CD4-positive, alpha-beta T cell treated with Interleukin-15 for 1 hour (primary cell): ENCODE measurements around the gene TENT5A.
"Not testable (repeated sequence)": the region's sequence is repeated elsewhere in the genome, so short reads cannot be mapped to it uniquely, and the experiment has no call there.

Experiments
- DNase-seq: peaks from one replicate; pipeline ENCODE4 v3.0.0-alpha.2; 2020

Gene TENT5A

GRCh38 chr6:81752084-81752920, at the start of gene TENT5A:
TSS of gene TENT5A (minus strand) at chr6:81752681. CDS start at chr6:81752141, 540 bp downstream.
- DNase-seq: peak; percentile 90

GRCh38 chr6:81801489-81801888, 49.0 kb upstream of the TENT5A start:
- no peak for DNase-seq

GRCh38 chr6:81800666-81801065, 48.2 kb upstream of the TENT5A start:
- no peak for DNase-seq

DNA sequence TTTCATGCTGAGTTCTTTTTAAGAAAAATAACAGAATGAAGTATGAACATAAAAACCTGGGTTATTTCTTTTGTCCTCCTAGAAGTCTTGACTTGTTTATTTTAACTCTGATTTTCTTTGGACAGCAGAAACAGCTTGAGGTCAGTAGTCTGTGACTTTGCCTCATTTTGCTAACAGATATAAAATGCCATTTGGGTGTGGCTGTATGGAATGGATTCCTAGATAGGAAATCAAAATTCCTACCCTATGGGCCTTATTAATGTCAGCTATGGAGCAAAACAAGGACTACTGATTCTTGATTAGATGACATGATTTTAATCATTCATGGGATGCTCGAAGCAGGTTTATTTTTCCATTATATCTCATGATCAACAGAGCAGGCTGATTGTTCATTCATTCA, 46.8 kb upstream of the TENT5A start:
- no peak for DNase-seq

DNA sequence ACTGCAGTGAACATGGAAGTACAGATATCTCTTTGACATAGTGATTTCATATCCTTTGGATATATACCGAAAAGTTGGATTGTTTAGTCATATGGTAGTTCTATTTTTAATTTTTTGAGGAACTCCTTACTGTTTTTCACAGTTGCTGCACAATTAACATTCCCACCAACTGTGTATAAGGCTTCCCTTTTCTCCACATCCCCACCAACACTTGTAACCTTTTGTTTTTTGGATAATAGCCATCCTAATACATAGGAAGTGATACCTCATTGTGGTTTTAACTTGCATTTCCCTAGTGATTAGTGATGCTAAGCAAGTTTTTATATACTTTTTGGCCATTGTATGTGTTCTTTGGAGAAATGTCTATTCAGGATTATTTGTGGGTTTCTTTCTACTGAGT, 45.1 kb upstream of the TENT5A start:
- DNase-seq: no peak

DNA sequence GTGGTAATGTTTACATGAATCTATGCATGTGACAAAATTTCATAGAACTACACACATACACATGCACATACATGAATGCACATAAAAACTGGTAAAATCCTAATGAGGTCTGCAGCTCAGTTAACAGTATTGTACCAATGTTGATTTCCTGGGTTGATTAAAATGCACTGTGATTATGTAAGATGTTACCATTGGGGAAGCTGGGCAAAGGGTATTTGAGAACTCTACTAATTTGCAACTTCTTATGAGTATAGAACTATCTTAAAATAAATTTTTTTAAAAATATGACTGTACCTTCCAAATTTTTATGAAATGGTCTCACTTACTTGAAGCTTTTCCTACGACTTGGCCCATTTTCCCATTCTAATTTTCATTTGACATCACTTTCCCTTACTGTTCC, 43.4 kb upstream of the TENT5A start:
- DNase-seq: no peak

- no peak for DNase-seq
Measured at GRCh38 chr6:81793821-81794475, 41.5 kb upstream of the TENT5A start.

GRCh38 chr6:81792826-81793225, 40.3 kb upstream of the TENT5A start:
- no peak for DNase-seq

DNA sequence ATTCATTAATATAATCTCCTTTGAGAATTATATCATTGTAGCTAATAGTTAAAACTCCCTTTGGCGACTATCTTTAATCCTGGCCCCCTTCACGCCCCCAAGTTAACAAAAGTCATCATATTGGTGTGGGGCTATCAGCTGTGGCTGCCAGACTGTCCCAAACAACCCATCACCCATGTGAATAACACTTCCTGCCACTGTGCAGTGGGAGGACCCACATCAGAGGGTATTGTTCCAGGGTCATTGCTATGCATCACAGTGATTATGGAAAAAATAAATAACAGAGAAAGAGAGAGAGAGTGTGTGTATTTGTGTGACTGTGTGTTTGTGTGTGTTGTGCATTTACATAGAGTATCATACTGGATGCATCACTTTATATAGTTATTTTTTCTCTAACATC, 39.3 kb upstream of the TENT5A start:
- no peak for DNase-seq

DNA sequence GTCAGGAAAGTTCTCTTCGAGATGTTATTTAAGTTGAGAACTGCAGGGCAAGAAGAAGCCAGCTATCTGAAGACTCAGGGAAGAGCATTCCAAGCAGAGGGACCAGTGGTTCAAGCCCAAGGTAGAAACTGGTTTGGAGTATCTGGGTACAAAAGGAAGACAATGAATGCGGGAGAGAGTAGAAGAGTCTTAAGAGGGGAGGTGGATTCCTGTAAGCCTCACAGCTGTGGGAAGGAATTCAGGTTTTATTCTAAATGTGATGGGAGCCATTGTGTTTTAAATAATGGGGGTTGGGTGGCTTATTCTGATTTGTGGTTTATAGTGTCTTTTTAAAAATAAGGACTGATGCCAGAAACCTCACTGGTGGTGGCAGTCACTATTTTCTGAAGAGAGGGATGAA, 37.6 kb upstream of the TENT5A start:
- no peak for DNase-seq

- no peak for DNase-seq
Measured at GRCh38 chr6:81789291-81789690, 36.8 kb upstream of the TENT5A start.

GRCh38 chr6:81788748-81789147, 36.3 kb upstream of the TENT5A start:
- no peak for DNase-seq

GRCh38 chr6:81787313-81788068, 35.0 kb upstream of the TENT5A start:
- no peak for DNase-seq

DNA sequence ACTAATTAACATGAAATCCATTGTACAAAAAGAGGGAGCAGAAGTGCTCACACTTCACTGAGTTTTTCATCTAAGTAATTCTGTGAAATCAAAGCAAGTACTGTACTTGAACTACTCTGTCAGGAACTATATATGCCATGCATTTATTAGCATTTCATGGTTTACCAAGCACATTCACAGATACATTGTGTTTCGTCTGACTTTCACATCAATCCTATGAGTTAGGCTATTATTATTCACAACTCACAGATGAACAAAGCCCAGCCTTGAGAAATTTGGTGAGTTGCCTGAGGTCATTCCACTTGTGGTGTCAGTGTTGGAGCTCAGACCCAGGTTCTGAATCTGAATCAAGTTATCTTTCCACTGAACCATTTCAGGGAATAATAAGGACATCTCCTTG, 33.7 kb upstream of the TENT5A start:
- DNase-seq: no peak

- DNase-seq: no peak
Measured at GRCh38 chr6:81785377-81785776, 32.9 kb upstream of the TENT5A start.

DNA sequence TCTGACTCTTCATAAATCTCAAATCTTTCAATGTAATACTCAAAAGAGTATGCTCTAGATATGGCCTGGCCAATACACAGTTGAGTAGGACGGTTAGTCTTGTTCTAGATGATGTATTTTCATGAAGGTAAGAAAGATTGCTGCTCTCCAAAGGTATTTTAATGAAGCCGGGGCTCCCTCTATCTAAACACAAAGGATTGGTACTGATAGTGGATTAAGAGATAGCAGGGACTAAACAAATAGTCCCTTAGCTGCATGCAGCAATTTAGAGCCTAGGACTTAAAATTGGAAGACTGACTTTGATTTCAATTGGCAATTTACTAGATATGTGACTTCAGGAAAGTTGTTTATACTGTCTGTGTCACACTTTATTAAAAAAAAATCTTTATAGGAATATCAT, 31.4 kb upstream of the TENT5A start:
- no peak for DNase-seq

DNA sequence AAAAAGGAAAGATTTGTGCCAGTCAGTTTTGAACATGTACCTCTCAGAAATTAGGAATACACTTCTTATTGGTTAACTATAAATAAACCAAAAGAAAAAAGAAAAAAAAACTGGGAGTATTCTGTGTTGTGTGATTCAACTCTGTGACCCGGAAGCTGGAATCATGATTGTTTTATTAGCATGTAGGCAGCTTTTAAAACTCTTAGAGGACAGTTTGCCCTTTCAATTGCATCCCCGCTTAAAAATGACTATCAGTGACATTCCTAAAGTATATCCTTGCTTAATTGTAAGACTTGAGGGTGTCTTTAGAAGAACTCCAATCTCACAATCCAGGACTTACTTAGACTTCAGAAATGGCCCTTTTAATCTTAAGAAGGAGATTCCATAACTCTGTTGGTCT, 29.1 kb upstream of the TENT5A start:
- DNase-seq: no peak

- no peak for DNase-seq
Measured at GRCh38 chr6:81777586-81778268, 25.2 kb upstream of the TENT5A start.

DNA sequence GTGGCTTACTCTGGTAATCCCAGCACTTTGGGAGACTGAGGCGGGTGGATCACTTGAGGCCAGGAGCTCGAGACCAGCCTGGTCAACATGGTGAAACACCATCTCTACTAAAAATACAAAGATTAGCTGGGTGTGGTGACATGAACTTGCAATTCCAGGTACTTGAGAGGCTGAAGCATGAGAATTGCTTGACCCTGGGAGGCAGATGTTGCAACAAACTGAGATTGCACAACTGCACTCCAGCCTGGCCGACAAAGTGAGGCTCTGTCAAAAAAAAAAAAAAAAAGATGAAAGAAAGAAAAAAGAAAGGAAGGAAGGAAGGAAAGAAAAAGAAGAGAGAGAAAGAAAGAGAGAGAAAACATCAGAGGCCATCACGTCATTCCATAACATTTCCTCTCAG, 23.7 kb upstream of the TENT5A start:
- DNase-seq: not testable (repeated sequence)

DNA sequence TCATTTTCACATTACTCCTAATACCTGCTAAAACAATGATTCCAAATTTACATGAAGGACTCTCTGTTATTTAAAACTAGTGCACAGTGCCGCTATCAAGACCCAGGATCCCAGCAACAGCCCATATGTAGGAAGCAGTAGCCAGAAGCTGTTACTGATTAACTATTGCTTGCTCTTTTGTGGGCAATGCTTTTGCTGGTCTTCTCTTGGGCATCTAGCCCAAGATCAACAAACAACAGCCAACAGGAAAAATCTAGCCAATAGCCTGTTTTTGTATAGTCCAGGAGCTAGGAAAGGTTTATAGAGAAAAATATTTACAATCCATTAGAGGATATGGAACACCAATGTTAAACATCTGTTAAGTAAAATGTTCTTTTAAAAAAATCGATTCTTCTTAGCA, 22.1 kb upstream of the TENT5A start:
- DNase-seq: no peak

DNA sequence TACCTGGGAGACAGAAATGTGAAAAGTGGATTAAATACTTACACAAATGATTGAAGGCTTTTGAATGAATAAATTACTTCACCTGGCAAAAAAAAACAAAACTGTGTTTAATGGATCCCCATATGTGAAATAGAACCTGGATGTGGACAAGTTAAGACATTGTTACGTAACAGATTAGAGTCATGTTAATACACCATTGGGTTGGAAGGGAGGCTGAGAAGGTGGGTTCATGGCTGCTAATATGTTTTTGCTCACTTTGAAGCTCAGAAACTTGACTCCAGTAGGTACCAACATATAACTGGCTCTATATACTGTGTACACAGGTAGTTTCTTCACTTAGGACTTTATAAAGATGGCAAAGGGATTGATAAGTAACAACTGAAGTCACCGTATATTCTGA, 21.4 kb upstream of the TENT5A start:
- no peak for DNase-seq

DNA sequence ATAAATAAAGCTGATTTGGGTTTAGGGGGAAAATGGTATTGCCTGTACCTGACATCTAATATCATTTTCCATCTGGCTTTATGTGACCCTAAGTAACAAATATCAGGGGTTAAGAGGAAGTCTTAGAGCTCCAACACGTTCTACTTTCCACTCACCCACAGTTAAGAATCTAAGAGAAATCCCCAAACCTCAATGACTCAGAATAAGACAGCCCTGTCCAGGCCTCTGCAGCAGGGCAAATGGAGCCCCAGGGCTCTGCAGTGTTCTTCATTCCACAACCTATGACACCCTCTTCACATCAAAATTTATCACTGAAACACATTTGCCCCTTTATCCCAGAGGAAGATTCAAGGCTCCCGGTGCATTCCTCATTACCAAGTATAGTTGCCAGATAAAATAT, 20.3 kb upstream of the TENT5A start:
- no peak for DNase-seq

DNA sequence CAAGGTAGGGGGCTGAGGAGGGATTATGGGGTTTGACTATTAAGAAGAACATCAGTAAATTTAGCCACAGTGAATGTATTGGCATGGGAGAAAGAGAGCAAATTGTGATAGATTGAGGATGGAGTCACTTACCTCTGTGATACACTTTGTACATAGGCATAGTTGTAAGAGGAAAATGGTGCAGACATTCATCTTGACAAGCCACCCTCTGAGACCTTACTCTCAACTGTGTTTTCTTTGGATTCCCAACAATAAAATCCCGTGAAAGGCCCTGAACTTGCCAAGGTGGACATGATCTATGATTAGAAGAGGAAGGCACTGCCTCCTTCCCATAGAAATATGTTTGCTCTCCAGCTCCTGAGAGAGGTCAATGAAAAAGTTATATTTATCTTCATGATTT, 18.6 kb upstream of the TENT5A start:
- no peak for DNase-seq
